HG03378 (cell line): ENCODE data around the gene THAP10.

Experiments used
- ATAC-seq: cut with Tn5 transposase; IDR thresholded peaks from one replicate; pipeline ENCODE4 v1.9.1; 2021; ENCODE audit warnings: mild to moderate bottlenecking, moderate library complexity; ENCODE audit not compliant: unreplicated experiment

THAP10 gene

DNA sequence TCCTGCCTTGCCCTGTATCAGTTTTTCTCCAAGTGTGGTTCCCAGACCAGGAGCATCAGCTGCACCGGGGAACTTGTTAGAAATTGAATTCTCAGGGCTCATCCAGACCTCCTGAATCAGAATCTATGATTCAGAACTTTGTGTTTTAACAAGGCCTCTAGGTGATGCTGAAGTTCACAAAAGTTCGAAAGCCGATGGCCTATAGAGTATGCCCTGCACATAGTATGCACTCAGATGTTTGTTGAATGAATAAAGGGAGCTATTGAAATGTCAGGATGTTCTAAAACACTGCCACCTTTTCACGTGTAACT lies 37.6 kb downstream of the THAP10 start:
- no peak for ATAC-seq

DNA sequence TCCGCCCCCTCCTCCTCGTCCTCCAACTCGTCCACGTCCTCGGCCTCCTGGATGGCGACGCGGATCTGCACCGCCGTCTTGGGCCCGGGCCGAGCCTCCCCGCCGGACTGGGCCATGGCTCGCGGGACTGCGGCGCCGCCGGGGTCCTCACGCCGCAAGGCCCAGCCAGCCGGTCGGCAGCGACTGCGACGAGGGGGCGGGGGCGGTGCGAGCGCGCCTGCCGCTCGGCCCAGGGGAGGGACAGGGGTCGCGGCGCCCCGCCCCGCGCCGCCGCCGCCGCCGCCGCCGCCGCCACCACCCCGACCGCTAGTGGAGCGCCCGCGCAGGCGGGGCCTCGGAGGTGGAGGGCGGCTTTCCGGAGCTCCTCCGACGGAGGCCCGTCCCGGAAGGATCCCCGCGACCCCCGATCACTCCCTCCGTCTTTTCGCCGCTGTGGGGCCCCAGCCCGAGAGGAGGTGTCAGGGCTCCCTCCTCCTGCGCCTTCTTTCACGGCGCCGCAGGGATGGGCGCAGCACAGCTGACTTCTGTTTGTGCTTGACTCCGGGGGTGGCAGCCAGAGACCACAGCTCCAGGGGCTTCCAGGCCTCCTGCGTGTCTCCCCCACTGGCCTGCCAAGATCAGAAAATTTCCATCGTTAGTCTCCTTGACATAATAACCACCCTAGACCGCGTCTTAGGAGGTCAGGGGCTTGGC lies 38.1 kb downstream of the THAP10 start, which contains the start of gene LARP6:
TSS of gene LARP6 (minus strand) at position 185 of the 693 bp plus-strand sequence. CDS start at position 116, 69 bp downstream.
- ATAC-seq, result no peak

DNA sequence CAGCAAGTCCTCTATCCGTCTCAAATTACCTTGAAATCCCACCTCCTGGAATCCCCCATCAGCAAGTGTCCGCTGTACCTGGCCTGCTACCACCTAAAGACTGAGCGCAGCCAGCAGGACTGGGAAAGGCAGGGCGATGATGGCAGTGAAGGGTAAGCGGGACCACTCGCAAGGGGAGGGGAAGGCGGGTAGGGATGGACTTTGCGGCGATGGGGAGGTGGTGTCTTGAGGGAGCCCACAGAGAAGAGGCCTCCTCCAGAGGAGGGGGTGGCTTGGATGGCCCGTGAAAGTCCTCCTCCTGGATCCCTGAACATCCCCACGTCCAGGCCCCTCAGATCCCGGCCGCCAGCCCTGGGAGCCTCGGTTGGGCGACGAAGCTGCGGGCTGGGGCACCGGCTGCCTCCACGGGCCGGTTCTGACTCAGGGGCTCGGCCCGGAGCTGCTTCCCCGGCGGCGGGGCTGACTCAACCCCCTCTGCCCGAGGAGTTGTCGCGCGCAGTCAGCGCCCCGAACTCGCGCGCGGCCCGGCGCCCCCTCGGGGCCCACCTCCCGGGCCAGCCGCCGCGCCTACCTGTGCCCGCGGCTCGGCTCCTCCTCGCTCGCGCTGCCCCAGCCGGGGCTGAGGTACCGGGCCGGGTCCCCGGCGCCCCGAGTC lies 38.8 kb downstream of the THAP10 start:
- no peak for ATAC-seq

DNA sequence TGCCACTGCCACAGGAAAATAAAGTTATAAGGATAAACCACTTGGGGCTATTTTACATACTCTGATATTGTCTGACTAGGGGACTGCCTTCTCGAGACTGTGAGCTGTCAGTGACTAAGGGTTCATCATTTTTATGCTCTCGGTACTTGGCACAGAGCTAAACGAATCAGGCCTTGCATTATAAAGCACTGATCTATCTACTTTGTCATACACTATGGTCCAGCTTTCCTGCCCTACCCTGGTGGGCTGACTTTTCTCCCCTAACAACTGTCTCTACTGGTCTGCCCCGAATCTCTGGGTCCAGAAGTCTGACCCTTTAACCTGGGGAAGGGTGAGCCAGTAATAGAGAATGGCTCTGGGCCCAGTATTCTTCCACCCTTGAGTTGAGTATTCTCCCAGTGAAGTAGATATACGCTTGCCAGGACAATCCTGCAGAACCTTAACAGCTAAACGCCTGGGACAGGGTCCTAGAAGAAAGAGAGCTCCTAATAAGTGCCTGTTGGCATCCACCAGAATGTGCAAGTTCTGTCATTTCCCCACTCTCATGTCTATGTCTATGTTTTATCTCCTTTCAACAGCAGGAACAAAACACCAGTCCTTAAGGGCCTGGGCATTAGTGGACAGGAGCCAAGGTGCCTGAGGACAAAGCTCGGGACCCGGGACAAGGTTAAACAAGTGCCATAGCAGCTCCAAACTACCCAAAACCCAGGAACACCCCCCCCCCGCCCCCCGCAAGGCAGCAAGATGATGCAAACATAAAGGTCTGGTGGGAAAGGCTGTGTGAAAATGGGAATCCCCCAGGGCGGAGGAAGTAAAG lies 39.5 kb downstream of the THAP10 start:
- ATAC-seq, result no peak

DNA sequence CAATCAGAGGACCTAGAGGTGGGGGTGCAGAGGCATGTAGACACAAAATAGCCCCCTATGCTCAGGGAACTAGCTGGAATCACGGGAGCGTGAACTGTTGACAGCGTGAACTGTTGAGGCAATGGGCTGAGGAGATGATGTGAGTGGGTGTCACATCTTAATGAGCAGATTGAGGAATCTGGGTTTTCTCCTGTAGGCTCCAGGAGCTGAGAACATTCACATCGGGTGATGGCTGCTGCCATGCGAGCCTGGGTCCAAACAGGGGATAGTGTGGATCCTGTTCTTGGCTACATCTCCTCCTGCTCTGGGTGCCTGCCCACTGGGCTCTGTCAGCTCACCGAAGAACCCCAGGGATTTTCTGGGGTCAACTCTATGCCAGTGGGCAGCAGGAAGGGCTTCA lies 40.3 kb downstream of the THAP10 start:
- ATAC-seq, result no peak

DNA sequence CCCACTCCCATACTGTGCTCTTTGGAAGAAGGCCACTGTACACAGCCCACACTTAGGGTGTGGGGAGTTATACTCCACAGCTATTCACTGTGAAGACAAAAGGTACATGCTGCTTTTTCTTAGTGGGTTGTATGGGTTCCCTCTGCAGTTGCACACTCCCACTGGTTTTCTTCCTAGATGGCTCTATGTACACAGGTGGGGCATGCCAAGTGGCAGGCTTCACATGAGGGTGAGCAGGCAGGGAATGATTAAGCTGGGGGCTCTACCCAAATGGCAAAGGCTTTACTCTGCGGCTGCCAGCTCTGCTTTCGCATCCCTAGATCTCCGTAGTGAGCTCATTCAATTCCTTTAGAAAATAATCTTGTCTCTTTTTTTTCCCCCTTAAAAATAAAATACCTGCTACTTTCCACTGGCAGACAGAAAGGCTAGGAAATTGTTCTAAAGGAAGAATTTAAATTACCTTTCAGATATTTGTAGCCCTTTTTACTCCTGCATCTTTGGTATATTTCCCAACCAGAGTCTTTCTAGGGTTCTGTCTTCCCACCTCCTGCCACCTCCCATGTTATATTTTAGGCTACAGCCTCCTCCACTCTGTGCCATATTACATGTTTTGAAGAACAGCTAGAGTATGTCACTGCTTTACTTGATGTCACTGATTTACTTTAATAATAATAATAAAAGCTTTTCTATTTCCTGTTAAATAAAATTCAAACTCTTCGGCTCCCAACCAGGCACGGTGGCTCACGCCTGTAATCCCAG lies 46.5 kb downstream of the THAP10 start:
- no peak for ATAC-seq

DNA sequence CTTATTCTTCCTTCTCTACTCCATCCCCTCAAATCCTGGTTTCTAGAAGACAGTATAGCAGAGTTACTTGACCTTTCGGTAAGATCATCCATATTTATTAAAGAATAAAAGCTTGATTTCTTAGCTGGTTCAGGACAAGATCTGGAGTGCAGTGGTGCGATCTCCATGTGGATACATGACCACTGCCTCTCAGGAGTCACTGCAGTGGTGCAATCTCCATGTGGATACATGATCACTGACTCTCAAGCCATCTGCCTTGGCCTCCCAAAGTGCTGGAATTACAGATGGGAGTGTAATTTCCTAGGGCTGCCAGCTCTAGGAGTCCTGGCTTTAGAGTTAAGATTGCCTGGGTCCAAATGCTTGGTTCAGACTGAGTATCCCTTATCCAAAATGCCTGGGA lies 54.8 kb downstream of the THAP10 start:
- ATAC-seq, result no peak

DNA sequence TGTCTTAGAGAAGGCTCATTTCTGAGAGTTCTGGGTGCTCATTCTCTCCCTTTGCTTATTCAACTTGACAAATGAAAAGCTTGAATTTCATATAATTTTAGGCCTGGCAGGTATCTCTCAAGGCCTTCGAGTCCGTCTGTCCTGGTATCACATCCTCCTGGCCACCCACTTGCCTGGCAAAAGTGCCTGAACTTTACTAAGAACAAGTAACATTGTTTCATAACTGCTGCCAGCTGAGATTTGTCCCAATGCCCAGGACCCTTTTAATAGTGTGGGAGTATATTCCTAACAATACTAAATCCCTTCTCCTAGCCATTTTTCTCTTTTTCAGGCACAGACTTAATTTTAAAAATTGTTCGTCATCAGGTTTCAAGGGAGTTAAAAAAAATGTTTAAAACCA lies 56.4 kb downstream of the THAP10 start:
- no peak for ATAC-seq

DNA sequence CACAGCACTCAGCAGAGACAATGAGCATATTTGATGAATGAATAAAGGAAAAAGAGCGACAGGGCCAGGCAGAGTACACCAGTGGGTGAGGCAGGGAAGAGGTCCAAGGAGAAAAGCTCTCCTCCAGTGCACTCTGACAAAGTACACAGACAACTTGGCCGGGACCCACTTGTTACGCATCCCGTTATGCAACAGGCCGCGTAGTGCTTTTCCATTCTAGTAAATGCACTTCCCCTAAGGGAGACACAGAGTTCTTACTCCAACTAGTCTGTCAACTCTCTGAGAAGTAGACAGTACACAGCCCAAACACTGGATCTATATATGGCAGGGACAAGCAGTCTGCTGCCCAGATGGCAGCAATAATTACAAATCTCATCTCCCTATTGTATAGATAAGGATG lies 56.8 kb downstream of the THAP10 start:
- ATAC-seq, result no peak

DNA sequence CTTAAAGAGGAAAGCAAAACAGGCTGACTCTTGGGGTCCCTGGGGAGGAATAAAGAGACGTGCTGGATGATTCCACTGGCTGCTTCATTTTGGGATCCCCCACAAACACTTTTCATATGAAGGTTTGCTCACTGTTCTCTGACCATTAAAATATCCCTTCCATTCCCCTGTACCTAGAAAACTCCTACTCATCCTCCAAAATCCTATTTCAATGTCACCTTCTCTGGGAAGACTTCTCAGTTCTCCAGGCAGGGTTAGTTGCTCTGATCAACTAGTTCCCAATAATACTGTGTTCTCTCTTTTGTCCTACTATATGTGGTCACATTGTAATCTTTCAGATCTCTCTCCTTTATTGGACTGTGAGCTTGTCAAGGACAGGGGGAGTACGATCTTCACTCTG lies 57.2 kb downstream of the THAP10 start:
- ATAC-seq, result no peak

DNA sequence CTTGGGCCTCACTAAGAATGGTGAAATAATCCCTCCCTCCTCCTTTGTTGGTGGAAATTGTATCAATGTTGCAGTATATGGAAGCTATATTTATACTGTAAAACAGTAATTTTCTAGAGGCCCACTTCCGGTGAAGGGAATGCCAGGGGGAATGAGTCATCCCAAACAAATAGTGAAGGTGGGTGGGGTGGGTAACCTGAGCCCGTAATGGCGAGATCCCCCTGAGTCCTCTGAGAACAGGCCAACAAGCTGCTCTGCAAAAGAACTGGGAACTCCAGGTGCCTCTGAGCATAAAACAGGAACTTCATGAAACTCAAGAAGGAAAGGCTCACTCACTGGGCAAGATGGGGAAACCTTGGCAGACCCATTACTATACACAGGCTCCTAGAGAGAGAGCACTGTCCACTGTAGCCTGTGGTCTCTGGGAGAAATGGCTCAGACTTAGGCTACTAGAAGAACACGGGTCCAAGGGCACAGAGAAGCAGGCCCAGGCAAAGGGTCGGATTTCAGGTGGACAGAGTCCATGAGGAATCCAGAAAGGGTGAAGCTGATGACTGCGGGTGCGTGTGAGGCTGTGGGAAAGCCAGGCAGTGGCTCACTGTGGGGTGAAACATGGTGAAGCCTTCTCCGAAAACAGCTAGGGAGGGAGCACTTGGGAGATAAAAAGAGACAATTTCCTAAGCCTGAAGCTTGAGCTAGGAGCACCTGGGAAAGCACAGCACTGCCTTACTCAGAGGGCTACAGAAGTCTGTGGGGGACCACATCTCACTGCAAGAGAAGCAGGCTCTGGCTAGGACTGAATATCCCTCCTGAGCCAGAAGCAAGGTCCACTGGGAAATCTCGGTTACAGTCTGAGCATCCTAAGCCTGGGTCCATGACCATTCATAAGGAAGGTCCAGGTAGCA lies 58.1 kb downstream of the THAP10 start:
- no peak for ATAC-seq

DNA sequence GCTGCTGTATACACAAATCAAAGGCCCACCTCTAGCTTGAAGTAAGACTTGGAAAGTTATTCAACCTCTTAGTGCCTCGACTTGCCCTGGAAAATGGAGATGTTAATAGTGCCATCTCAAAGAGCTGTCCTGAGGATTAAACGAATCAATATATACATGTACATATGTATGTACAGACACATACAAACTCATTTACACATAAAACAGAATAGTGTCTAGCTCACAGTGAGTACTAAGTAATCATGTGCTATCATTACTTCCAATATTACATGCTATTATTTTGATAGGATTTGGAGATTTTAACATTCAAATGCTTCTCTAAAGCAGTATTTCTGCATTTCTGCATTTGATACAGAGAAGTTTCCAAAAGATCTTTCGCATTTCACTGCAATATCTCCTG lies 58.8 kb downstream of the THAP10 start:
- no peak for ATAC-seq

DNA sequence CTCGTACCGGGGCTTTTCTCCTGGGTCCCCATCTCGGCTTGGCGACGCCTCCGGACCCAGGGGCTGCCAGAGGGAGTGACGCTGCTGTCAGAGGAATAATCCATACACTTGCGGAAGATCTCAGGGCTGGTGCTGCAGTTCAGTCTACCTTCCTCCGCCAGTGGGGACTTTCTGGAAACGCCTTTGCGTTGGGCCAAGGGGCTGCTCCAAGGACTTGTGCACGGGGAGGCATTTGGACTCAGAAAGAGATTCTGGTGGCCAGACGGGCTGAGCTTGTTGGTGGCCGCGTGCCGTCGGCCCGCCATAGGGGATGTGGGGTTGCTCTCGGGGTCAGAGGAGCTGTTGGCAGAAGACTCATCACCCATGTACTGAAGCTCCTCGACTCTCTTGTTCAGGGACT lies 60.1 kb downstream of the THAP10 start:
- ATAC-seq, result no peak
